HepG2 (cell line): Measurements from ENCODE around the gene GJA10.
"Not testable (repeated sequence)": the region's sequence is repeated elsewhere in the genome, so short reads cannot be mapped to it uniquely, and the experiment has no call there.

Experiments
- GPN1 ChIP-seq: sonication (generic); formaldehyde crosslinking; IDR thresholded peaks from 2 replicates; pipeline ENCODE4 v1.5.1; 2020; ENCODE audit warnings: missing genetic modification reagents, borderline replicate concordance
- NCOA1 ChIP-seq: sonication (generic); formaldehyde crosslinking; IDR thresholded peaks from 2 replicates; pipeline ENCODE4 v1.9.0; 2021; ENCODE audit warnings: missing genetic modification reagents
- POLR2A ChIP-seq, 2 experiments: IDR thresholded peaks; 2 replicates each; pipeline ENCODE4 v1.6.1; 2011; ENCODE audit warnings: low read depth in 2 of 2, low read length in 2 of 2, mild to moderate bottlenecking in 1 of 2, moderate library complexity in 1 of 2; ENCODE audit not compliant: insufficient read depth in 1 of 2

- TF ChIP-seq POLR2A (IDR thresholded peaks at IDR 0.05; ENCODE audit: insufficient read depth in 1 of 2, low read depth in 2 of 2, low read length in 2 of 2); GPN1 (CRISPR knock-in tag); NCOA1: not testable (repeated sequence)
These were observed 16.0 kb downstream of the GJA10 start for GRCh38 chr6:89910001-89910901.
